Mesenchymal stem cell (in vitro differentiated cells and primary cell): ENCODE data around the gene GLI2.

Source experiments
- DNase-seq: peaks from one replicate; pipeline ENCODE4 v3.0.0-alpha.2; 2013
- H2AFZ ChIP-seq: one replicate; pipeline ENCODE4 v1.6.1; 2013; ENCODE audit warnings: low read depth, mild to moderate bottlenecking, control low read depth, inconsistent platforms, low read length, moderate library complexity
- H2AK5ac ChIP-seq: 2 replicates; pipeline ENCODE4 v1.6.1; 2013; ENCODE audit warnings: low read length, moderate library complexity, mild to moderate bottlenecking, inconsistent platforms; ENCODE audit not compliant: severe bottlenecking
- H2BK120ac ChIP-seq: one replicate; pipeline ENCODE4 v1.6.1; 2013; ENCODE audit warnings: low read depth, mild to moderate bottlenecking, inconsistent platforms, low read length, moderate library complexity
- H2BK12ac ChIP-seq, 2 experiments: one replicate each; pipeline ENCODE4 v1.6.1; 2013; ENCODE audit warnings: inconsistent platforms in 2 of 2, low read length in 2 of 2, mild to moderate bottlenecking in 2 of 2, moderate library complexity in 2 of 2, control low read depth in 1 of 2
- H2BK15ac ChIP-seq: one replicate; pipeline ENCODE4 v1.6.1; 2013; ENCODE audit warnings: mild to moderate bottlenecking, low read depth, inconsistent platforms; ENCODE audit not compliant: poor library complexity, severe bottlenecking
- H2BK5ac ChIP-seq: 2 replicates; pipeline ENCODE4 v1.6.1; 2013; ENCODE audit warnings: low read depth, mild to moderate bottlenecking, low read length, control low read depth, inconsistent platforms; ENCODE audit not compliant: poor library complexity, severe bottlenecking
- H3K14ac ChIP-seq, 2 experiments: one replicate each; pipeline ENCODE4 v1.6.1; 2013; ENCODE audit warnings: inconsistent platforms in 2 of 2, low read length in 2 of 2, control low read depth in 1 of 2, mild to moderate bottlenecking in 1 of 2, moderate library complexity in 1 of 2
- H3K18ac ChIP-seq, 2 experiments: one replicate each; pipeline ENCODE4 v1.6.1; 2013; ENCODE audit warnings: inconsistent platforms in 2 of 2, low read length in 2 of 2, control low read depth in 1 of 2, low read depth in 1 of 2, mild to moderate bottlenecking in 1 of 2
- H3K23ac ChIP-seq, 2 experiments: one replicate each; pipeline ENCODE4 v1.6.1; 2013; ENCODE audit warnings: inconsistent platforms in 2 of 2, low read length in 2 of 2, mild to moderate bottlenecking in 2 of 2, moderate library complexity in 2 of 2, control low read depth in 1 of 2
- H3K27ac ChIP-seq: 2 replicates; pipeline ENCODE4 v1.5.1; 2013; ENCODE audit warnings: mild to moderate bottlenecking, moderate library complexity, low read length, control low read depth, inconsistent platforms; ENCODE audit not compliant: poor library complexity, severe bottlenecking
- H3K27me3 ChIP-seq, 2 experiments: 2 replicates each; pipeline versions ENCODE4 v1.6.1 to v1.7.0; 2013; ENCODE audit warnings: low read length in 2 of 2, mild to moderate bottlenecking in 2 of 2, moderate library complexity in 2 of 2, control low read depth in 1 of 2, inconsistent platforms in 1 of 2; ENCODE audit not compliant: control insufficient read depth in 1 of 2, insufficient read depth in 1 of 2
- H3K36me3 ChIP-seq, 2 experiments: 2 replicates each; pipeline versions ENCODE4 v1.6.1 to v1.7.0; 2013; ENCODE audit warnings: low read length in 2 of 2, control low read depth in 1 of 2, inconsistent platforms in 1 of 2, low read depth in 1 of 2, mild to moderate bottlenecking in 1 of 2; ENCODE audit not compliant: insufficient read depth in 2 of 2, control insufficient read depth in 1 of 2
- H3K4ac ChIP-seq, 2 experiments: one replicate each; pipeline ENCODE4 v1.6.1; 2013; ENCODE audit warnings: inconsistent platforms in 2 of 2, low read length in 2 of 2, mild to moderate bottlenecking in 2 of 2, moderate library complexity in 2 of 2, control low read depth in 1 of 2, low read depth in 1 of 2
- H3K4me1 ChIP-seq: 2 replicates; pipeline ENCODE4 v1.6.1; 2013; ENCODE audit warnings: low read depth, low read length, control low read depth; ENCODE audit not compliant: control insufficient read depth, insufficient read depth
- H3K4me2 ChIP-seq: 2 replicates; pipeline ENCODE4 v1.6.1; 2013; ENCODE audit warnings: low read length, mild to moderate bottlenecking, inconsistent platforms; ENCODE audit not compliant: poor library complexity, severe bottlenecking
- H3K4me3 ChIP-seq, 2 experiments: 2 replicates each; pipeline versions ENCODE4 v1.5.1 to v1.7.0; 2013; ENCODE audit warnings: low read length in 2 of 2, mild to moderate bottlenecking in 2 of 2, control low read depth in 1 of 2, low read depth in 1 of 2; ENCODE audit not compliant: insufficient read depth in 1 of 2
- H3K79me1 ChIP-seq: replicated peaks from 2 replicates; pipeline ENCODE4 v1.6.1; 2013; ENCODE audit warnings: mild to moderate bottlenecking, control low read depth, low read length, inconsistent platforms; ENCODE audit not compliant: poor library complexity, severe bottlenecking
- H3K9ac ChIP-seq: 2 replicates; pipeline ENCODE4 v1.7.0; 2013; ENCODE audit warnings: mild to moderate bottlenecking, low read length, moderate library complexity
- H3K9me3 ChIP-seq: 2 replicates; pipeline ENCODE4 v1.7.0; 2013; ENCODE audit warnings: mild to moderate bottlenecking, low read length; ENCODE audit not compliant: control insufficient read depth
- H4K8ac ChIP-seq: one replicate; pipeline ENCODE4 v1.6.1; 2013; ENCODE audit warnings: inconsistent platforms, mild to moderate bottlenecking, low read length, moderate library complexity
- H4K91ac ChIP-seq: one replicate; pipeline ENCODE4 v1.6.1; 2013; ENCODE audit warnings: mild to moderate bottlenecking, low read length, inconsistent platforms
- WGBS: methylation state at CpG from one replicate; pipeline ENCODE4 v1.1.7; 2013; ENCODE audit warnings: mixed read lengths; 5-methylcytosine and 5-hydroxymethylcytosine counted together

Gene GLI2

GRCh38 chr2:120750488-120751210 is 15.0 kb downstream of the GLI2 start:
- Histone ChIP-seq H3K23ac (no peak overlapping the region), H3K14ac (no peak overlapping the region), H3K9ac (no peak overlapping the region), H3K36me3 (peaks cover 0 to 4% of the 10 kb centered on the region in 2 experiments), H3K9me3 (no peaks in the 10 kb centered on the region), H3K4me3 (no peak overlapping the region), H3K4me1 (peaks cover 14% of the 10 kb centered on the region), H3K4ac (peak overlapping the region; percentile 22 to 94), H3K18ac (peak overlapping the region; percentile 79 to 90), H2BK5ac (no peak overlapping the region), H2AFZ (no peak overlapping the region), H3K27ac (no peak overlapping the region), H3K79me1 (peaks cover 29% of the 10 kb centered on the region), H4K91ac (peak overlapping the region; percentile 85), H2BK12ac (peak overlapping the region; percentile 75 to 85), H2BK15ac (peak overlapping the region; percentile 90), H3K27me3 (no peaks in the 10 kb centered on the region), H4K8ac (peak overlapping the region; percentile 88), H2BK120ac (no peak overlapping the region), H3K4me2 (no peak overlapping the region), H2AK5ac (peak overlapping the region; percentile 30)
- peak; percentile 47 for DNase-seq
- WGBS, result 80% methylated on average over 12 of the region's 13 CpGs

DNA sequence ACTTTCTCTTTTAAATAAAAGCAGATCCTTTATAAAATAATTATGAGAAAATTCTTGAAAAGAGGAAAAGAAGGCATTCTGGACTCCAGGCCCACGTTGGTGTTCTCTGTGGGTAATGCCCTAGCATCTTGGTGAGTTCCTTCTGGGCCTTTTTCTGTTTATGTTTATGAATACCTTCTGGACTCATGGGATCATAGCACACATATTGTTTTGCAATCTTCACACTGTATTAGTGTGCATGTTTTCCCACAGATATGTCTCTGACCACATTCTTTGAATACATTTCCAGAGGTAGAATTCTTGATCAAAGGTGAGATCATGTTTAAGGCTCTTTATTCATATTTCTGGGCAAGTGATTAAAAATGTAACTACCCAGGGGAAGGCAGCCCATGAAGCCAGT is 15.9 kb downstream of the GLI2 start:
- Histone ChIP-seq H3K23ac (no peak overlapping the region), H3K4ac (no peak overlapping the region), H2AK5ac (no peak overlapping the region), H3K79me1 (peaks cover 22% of the 10 kb centered on the region), H3K36me3 (no peaks in the 10 kb centered on the region), H3K4me2 (no peak overlapping the region), H4K91ac (no peak overlapping the region), H3K9ac (no peak overlapping the region), H3K18ac (no peak overlapping the region), H3K9me3 (no peaks in the 10 kb centered on the region), H2BK15ac (no peak overlapping the region), H3K4me3 (no peak overlapping the region), H2BK5ac (no peak overlapping the region), H2AFZ (no peak overlapping the region), H4K8ac (no peak overlapping the region), H2BK120ac (no peak overlapping the region), H3K27me3 (no peaks in the 10 kb centered on the region), H3K4me1 (peaks cover 12% of the 10 kb centered on the region), H3K27ac (no peak overlapping the region), H3K14ac (no peak overlapping the region), H2BK12ac (no peak overlapping the region)
- WGBS, result 50% methylated on average over 1 of the region's 1 CpG
- peak; percentile 66 for DNase-seq

DNA sequence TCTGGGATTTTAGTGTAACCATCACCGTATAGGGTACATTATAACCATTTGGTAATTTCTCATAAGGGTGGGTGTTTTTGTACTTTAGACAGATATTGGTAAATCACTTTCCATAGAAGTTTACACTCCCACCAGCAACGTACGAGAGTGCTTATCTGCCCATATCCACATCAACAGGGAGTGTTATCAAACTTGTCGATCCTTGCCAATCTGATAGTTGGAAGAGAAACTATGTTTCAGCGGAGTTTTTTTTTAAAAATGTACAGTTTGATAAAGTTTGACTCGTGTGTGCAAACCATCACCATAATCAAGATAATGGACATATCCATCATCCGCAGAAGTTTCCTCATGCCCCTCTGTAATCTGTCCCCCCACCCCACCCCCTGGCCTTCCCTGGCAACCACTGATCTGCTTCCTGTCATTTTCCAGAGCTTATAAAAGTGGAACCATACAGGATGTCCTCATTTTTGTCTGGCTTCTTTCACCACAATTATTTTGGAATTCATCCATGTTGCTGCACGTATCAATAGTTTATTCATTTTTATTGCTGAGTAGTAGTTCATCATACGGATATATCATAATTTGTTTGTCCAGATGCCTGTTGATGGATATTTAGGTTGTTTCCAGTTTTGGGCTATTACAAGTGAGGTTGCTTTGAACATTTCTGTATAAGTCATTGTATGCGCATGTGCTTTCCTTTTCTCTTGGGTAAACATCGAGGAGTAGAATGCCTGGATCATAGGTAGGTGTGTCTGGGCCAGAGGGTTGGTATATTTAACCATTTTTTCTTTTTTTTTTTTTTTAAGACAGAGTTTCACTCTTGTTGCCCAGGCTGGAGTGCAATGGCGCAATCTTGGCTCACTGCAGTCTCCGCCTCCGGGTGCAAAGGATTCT is 18.6 kb downstream of the GLI2 start:
- H3K14ac ChIP-seq, result no peak overlapping the region
- H3K4me3 ChIP-seq, result no peak overlapping the region
- no peak overlapping the region for H3K9ac ChIP-seq
- no peak overlapping the region for H2BK5ac ChIP-seq
- 72% methylated on average over 7 of the region's 14 CpGs for WGBS
- H4K8ac ChIP-seq, result no peak overlapping the region
- no peak overlapping the region for H3K4ac ChIP-seq
- DNase-seq, result peak; percentile 65
- H3K4me1 ChIP-seq, result peaks cover 23% of the 10 kb centered on the region
- H3K23ac ChIP-seq, result no peak overlapping the region
- no peak overlapping the region for H2BK15ac ChIP-seq
- no peak overlapping the region for H2AK5ac ChIP-seq
- H4K91ac ChIP-seq, result no peak overlapping the region
- H3K27me3 ChIP-seq, result no peaks in the 10 kb centered on the region
- no peaks in the 10 kb centered on the region for H3K9me3 ChIP-seq
- no peaks in the 10 kb centered on the region for H3K36me3 ChIP-seq
- peaks cover 22% of the 10 kb centered on the region for H3K79me1 ChIP-seq
- no peak overlapping the region for H2AFZ ChIP-seq
- no peak overlapping the region for H2BK12ac ChIP-seq
- no peak overlapping the region for H3K27ac ChIP-seq
- no peak overlapping the region for H2BK120ac ChIP-seq
- H3K4me2 ChIP-seq, result no peak overlapping the region
- no peak overlapping the region for H3K18ac ChIP-seq
